Measurements from ENCODE around the gene WBP2NL.

The WBP2NL gene

DNA sequence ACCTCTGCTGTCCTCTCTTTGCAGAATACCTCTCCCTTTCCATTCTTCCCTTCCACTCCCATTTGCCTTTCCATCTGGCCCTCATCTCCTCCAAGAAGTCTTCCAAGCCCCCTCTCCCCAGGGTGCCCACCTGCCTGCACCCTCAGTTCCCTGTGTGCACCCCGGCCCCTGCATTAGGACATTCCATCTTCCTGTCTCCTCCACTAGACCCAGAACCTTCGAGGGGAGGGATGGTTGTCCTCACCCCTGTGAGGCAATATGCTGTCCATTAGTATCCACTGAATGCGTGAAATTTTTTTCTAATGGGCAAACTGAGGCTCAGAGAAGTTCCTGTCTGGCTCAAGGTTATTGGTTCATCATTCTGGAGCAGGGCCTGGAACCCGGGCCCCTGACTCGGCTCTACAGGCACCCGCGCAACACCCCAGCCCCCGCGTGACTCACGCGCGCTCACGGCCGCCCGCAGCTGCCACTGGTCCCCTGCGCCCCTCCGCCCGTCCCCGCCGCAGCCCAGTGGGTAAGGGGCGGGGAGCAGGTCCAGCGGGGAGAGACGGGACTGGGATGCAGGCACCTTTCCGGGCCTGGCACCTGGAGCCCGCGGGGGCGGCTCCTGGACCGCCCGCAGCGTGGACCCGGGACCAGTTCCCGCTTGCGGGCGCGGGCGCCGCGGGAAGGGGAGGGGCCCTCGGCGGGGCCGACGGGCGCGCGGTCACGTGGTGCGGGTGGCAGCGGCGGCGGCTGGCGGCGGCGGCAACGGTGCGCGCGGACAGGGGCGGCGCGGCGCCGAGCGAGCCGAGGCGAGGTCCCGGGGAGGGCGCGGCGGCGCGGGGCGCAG is 22.3 kb upstream of the WBP2NL start:
- H3K4me3 ChIP-seq (ENCODE audit: low read length): peak overlapping the region; percentile 51
- DNase-seq (ENCODE audit: low read depth, low spot score): no peak

DNA sequence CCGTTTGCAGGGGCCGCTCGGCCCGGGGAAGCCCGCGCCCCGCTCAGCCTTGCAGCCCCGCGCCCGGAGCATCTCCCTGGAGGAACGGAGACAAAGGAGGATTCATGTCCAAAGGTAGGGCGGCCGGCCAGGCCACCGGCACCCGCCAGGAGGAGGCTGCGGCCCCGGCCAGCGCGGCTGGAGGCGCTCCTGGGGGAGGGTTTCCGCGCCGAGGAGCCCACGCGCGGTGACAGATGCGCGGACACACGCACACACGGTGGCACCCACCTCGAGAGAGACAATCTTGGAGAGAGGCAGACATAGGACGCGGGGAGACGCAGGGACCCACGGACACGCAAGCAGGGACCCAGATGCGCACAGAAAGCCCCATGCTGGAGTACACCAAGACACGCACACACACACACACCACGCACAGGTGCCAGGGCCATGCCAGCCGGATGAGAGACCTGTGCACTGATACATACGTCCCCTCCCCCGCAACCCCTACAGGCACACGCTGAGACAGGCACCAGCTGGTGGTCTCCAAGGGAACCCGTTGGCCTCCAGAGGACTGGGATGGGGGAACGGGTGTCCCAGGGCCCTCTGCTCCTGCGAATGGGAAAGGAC is 21.5 kb upstream of the WBP2NL start:
- peak; percentile 54 for DNase-seq (ENCODE audit: low read depth, low spot score)
- H3K4me3 ChIP-seq (ENCODE audit: low read length): peak overlapping the region; percentile 59

DNA sequence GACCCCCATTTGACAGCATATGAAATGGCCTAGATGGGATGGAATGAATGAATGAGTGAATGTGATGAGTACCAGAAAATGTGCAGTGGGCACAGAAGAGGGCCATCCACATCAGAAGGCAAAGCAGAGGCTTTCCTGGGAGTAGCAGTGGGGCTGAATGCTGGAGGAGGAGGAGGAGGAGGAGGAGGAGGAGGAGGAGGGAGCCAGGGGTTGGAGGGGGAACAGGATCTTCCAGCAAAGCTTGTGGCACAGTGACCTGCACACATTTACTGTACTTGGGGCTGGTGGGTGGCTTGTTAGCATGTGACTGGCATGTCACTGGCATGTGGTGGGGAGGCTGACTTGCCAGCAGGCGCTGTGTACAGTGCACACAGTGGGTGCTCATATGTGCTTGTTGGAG is 19.9 kb upstream of the WBP2NL start:
- DNase-seq (ENCODE audit: low read depth, low spot score): no peak
- no peak overlapping the region for H3K4me3 ChIP-seq (ENCODE audit: low read length)

DNA sequence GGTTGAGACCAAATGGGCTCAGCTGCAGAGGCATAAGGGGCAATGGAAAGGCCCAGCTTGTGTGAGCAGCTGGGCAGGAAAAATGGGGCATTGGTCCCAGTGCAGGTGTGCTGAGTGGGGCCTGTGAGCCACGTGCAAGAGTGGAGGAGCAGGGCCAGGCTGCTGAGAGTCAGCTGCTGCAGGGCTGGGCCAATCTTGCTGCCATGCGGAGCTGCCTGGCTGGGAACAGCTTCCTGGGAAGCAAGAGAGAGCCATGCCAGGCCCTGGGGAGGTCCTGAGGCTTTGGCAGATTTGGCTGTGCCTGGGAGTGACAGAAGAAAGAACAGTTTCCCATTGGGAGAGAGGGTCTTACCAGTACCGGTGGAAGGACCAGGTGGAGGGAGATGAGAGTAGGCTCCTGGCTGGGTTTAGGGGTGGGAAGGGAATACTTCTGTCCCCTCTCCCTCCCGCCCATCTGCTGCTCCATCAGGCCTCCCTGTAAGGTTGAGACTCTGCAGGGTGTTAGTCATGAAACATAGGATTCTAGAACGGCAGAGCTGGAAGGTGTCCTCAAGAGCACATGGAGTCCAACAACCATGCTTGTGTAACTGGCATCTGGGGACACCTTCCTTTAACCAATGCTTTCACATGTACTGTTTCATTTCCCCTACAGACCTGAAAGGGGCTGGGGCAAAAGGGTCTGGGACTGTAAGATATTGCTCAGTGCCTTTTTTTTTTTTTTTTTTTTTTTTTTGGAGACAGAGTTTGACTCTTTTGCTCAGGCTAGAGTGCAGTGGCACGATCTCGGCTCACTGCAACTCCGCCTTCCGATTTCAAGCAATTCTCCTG is 19.0 kb upstream of the WBP2NL start:
- H3K4me3 ChIP-seq (ENCODE audit: low read length): no peak overlapping the region
- no peak for DNase-seq (ENCODE audit: low read depth, low spot score)

DNA sequence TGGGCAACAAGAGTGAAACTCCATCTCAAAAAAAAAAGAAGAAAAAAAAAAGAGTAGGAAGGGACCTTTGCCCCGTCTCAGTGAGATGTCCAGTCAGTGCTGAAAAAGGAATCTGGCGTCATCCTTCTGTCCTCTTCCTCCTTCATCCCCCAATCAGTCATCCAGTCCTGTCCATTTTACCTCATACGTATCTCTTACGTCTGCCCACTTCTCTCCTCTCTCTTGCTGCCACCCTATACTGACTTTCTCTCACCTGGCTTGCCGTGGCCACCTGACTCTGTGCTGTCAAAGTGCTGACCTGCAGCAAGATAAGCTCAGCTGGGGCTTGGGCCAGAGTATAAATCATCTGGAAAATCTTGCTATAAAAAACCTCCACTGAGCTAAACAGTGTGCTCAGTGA is 15.7 kb upstream of the WBP2NL start:
- no peak overlapping the region for H3K4me3 ChIP-seq (ENCODE audit: low read length)
- no peak for DNase-seq (ENCODE audit: low read depth, low spot score)

DNA sequence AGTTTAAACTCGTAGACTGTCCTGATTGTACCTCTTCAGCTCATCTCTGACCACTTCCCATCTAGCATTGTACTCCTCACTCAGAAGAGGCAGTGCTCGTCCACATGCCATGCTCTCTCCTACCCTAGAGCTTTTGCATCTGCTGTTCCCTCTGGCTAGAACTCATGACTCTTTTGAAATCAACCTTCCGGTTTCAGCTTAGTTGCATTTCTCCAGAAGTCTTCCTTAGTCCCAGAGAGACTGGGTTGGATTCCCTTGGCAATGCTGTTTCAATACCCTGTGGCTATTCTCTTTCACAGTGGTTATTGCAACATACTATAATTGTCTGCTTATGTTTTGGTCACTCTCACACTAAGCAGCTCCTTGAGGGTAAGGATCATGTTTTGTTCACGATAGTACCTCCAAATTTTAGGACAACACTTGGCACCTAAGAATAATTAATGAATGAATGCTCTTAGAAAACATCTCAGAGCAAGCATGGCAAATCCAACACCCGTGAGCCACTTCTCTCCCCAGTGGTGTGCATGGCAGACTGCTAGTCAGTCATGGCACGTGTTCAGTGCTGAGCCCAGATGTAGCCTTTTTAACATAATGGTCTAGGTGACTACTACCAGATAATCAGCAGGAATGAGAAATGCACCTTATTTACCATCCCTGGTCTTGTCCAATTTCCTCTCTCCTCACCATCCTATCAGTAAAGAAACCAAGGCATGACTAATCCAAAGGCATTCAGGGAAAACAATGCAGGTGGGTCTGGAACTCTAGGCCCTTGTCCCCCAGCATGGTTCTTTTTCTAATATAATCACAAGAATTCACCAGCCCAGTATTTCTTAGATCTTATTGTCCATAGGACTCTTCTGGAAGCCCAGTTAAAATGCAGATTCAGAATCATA is 14.8 kb upstream of the WBP2NL start:
- DNase-seq (ENCODE audit: low read depth, low spot score): no peak
- no peak overlapping the region for H3K4me3 ChIP-seq (ENCODE audit: low read length)

DNA sequence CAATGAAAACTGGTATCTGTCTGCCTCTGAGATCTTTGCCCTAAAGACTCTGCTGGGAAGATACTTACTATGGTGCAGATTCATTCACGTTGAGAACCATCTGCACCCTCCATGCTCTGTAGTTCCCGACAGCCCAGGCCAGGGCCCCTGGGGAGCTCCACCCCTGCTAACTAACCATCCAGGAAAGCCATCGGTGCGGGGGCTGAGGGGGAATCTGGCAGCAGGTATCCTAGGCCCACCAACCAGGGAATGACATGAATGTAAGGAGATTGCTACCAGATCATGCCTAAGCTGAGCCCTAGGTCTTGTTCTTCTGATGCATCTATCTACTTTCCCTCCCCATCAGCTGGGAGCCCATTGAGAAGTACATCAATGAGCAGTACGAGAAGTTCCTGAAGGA is 11.3 kb upstream of the WBP2NL start:
- no peak overlapping the region for H3K4me3 ChIP-seq (ENCODE audit: low read length)
- no peak for DNase-seq (ENCODE audit: low read depth, low spot score)

DNA sequence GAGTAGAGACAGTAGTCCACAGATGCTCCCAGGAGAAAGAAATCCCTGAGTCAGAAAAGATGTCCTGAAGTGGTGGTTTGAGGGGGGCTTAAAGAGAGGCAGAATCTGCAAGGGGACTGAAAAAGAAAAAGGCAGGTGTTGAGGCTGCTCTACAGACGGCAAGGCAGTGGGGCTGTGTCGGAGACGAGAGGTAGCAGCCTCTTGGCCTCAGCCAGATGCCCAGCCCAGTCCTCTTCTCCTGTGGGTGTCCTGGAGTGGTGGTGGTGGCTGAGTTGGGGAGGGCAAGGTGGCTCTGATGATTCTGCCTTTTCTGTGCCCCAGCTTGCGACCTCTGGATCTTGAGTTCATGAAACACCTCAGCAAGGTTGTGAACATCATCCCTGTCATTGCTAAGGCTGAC is 9.3 kb upstream of the WBP2NL start:
- no peak overlapping the region for H3K4me3 ChIP-seq (ENCODE audit: low read length)
- no peak for DNase-seq (ENCODE audit: low read depth, low spot score)

DNA sequence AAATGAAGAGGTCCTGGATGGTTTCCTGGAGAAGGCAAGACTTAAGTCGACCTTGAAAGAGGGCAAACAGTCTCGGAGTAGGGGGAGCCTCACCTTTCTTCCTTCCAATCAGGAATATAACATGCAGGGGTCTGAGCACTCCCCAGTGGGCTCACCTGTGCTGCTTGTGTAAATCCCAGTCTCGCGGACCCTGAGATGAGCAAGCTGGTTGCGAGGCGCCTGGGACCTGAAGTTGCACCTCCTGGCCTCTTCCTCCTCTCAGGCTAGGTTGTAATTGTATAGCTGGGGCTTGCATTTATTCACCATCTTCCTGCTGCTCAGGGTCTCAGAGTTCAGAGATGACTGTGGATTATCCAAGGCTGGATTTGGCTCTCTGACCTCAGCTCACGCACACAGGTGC is 7.5 kb upstream of the WBP2NL start:
- no peak for DNase-seq (ENCODE audit: low read depth, low spot score)
- no peak overlapping the region for H3K4me3 ChIP-seq (ENCODE audit: low read length)

DNA sequence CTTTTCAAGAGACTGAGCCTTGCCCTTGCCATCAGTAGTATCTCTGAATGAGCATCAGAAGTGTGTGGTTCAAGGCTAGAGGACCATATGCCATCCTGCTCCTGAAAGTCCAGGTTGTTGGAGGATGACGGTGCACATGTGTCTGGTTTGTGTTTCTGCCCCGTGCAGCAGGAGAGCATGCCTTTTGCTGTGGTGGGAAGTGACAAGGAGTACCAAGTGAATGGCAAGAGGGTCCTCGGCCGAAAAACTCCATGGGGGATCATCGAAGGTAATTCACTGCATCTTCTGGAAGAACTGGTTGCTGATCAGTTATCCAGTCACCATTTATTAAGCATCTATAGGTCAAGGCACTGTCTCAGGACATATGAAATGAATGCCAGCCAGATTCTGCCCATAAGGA is 6.1 kb upstream of the WBP2NL start:
- no peak for DNase-seq (ENCODE audit: low read depth, low spot score)
- H3K4me3 ChIP-seq (ENCODE audit: low read length): no peak overlapping the region

DNA sequence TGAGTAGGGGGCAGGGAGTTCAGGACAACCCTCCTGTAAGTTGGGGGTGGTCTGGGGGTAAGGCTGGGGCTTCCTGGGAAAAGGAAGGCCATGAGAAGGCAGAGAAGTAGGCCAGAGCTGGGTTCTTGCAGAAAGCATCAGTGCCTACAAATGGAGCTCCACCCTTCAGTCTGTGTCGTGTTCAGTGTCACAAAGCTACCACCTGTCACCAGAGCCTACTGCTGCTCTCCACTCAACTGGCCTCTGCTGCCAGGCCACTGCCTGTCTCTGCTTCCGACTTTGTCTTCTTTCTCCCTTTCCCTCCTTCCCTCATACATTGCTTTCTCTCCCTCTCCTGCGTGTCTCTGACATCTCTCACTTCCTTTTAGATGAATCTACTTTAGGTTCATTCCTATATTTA is 3.4 kb upstream of the WBP2NL start:
- DNase-seq (ENCODE audit: low read depth, low spot score): no peak
- H3K4me3 ChIP-seq (ENCODE audit: low read length): no peak overlapping the region

DNA sequence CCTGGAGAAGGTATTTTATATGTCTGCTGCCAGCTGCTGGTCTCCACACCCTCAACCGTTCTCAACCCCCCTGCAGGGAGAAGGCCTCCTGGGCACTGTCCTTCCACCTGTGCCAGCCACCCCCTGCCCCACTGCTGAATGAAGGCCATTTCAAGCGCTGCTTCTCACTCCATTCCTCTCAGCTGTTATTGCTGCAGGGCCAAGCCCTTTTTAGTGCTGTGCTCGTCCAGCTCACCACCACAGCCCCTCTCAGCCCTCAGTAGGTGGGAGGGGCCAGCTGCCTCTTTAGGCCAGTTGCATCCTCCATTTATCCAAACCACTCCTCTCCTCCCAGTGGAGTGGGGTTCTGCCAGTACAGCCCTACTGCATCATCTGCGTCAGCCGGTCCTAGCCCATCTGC is 1.8 kb upstream of the WBP2NL start:
- H3K4me3 ChIP-seq (ENCODE audit: low read length): no peak overlapping the region
- no peak for DNase-seq (ENCODE audit: low read depth, low spot score)

DNA sequence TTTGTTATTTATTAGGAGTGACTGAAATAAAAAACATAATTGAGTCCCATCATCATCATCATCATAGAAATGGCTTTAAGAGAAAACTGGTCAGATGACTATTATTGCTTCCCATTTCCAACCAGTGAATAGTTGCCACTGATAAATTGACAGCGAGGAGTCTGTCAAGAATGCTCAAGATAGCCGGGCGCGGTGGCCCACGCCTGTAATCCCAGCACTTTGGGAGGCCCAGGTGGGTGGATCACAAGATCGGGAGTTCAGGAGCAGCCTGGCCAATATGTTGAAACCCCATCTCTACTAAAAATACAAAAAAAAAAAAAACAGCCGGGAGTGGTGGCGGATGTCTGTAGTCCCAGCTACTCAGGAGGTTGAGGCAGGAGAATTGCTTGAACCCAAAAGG is 1.9 kb downstream of the WBP2NL start:
- no peak overlapping the region for H3K4me3 ChIP-seq (ENCODE audit: low read length)
- DNase-seq (ENCODE audit: low read depth, low spot score): no peak

DNA sequence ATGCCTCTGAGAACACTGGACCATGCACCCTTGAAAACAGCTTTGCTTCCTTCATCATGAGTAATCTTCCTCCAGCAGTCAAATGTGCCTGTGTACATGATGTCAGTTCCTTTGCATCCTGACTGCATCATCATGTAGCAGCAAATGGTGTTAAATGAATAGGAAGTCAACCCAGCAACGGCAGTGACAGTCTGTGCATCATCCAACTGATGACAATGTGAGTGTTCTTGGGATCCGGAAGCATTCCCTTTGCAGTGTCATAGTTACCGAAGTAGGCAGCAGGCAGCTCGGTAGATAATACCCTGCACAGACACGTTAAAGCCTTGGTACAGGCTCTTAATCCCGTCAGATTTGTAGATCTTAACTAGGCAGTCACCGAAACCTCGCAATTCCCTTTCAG is 2.5 kb downstream of the WBP2NL start:
- no peak for DNase-seq (ENCODE audit: low read depth, low spot score)
- no peak overlapping the region for H3K4me3 ChIP-seq (ENCODE audit: low read length)

DNA sequence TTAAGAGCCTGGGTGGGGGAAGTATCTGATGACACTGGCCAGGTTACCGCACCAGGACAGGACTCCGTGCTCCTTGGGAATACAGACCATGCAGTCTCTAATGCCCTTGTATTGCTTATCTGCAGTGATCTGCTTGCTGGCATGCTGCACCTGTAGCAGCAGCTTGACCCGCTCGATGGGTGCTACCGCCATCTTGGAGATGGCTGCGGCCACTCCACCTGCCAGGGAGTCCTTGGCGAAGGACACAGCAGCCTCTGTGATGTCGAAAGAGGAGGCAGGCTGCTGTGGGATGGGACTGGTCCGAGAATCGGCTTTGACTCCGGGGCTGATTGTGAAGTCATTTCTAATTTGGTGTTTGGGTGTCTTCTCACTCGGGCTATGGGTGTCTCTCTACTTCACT is 3.1 kb downstream of the WBP2NL start:
- H3K4me3 ChIP-seq (ENCODE audit: low read length): no peak overlapping the region
- no peak for DNase-seq (ENCODE audit: low read depth, low spot score)

DNA sequence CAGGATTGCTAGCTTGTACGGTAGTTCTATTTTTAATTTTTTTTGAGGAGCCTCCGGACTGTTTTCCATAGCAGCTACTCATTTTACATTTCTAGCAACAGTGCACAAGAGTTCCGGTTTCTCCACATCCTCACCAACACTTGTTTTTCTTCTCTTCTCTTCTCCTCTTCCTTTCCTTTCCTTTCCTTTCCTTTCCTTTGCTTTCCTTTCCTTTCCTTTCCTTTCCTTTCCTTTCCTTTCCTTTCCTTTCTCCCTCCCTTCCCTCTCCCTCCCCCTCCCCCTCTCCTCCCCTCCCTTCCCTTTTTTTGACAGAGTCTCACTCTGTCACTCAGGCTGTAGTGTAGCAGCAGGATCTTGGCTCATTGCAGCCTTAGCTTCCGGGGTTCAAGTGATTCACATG is 9.3 kb downstream of the WBP2NL start:
- no peak for DNase-seq (ENCODE audit: low read depth, low spot score)
- H3K4me3 ChIP-seq (ENCODE audit: low read length): no peak overlapping the region

DNA sequence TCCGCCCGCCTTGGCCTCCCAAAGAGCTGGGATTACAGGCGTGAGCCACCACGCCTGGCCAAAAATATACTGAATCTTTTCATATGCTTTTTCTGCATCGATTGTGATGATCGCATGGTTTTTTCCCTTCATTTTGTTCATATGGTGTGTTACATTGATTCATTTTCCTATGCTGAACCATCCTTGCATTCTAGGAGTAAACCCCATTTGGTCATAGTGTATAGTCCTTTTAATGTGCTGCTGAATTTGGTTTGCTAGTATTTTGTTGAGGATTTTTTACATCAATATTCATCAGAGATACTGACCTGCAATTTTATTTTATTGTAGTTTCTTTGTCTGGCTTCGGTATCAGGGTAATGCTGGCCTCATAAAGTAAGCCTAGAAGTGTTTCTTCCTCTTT is 12.2 kb downstream of the WBP2NL start:
- DNase-seq (ENCODE audit: low read depth, low spot score): no peak
- H3K4me3 ChIP-seq (ENCODE audit: low read length): no peak overlapping the region

DNA sequence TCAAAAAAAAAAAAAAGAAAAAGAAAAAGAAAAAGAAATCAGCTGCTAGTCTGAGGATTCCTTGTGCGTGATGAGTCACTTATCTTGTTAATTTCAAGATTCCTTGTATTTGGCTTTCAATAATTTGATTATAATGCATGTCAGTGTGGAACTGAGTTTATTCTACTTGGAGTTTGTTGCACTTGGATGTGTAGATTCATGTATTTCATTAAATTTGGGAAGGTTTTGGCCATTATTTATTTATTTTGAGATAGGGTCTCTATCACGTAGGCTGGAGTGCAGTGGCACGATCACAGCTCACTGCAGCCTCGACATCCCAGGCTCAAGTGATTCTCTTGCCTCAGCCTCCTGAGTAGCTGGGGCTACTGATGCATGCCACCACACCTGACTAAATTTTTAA is 14.8 kb downstream of the WBP2NL start:
- DNase-seq (ENCODE audit: low read depth, low spot score): no peak
- H3K4me3 ChIP-seq (ENCODE audit: low read length): no peak overlapping the region

DNA sequence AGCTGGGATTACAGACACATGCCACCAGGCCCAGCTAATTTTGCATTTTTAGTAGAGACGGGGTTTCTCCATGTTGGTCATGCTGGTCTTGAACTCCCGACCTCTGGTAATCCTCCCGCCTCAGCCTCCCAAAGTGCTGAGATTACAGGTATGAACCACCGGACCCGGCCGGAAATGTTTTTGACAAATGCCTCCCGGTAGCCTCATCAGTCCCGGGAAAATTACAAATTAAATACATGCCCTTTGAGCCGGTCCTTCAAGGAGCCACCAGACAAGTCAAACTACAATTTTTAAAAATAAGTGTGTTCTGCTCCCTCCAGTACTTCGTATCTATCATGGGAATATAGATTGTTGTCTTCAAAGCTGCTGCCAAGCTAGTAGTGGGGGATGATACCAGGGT is 17.5 kb downstream of the WBP2NL start:
- no peak for DNase-seq (ENCODE audit: low read depth, low spot score)
- no peak overlapping the region for H3K4me3 ChIP-seq (ENCODE audit: low read length)

Measured in Jurkat, Clone E6-1 (cell line).